Right lobe of liver (tissue), 6 donors: ENCODE results near the gene SVIL. TPM values are rescaled to one million over a fixed set of nuclear protein-coding genes. Genes with fewer than 3 reads are reported as not detected.
A peak's percentile ranks its signal among the peaks of the same experiment; 100 is the strongest.

ENCODE experiments used
- ATAC-seq, 4 donors: fragments of 200-7000 bp; cut with Tn5 transposase; one replicate each; pipeline ENCODE4 v1.9.1; 2020; ENCODE audit warnings: mild to moderate bottlenecking in 4 of 4, moderate library complexity in 4 of 4
- DNase-seq, 3 donors: peaks; one replicate each; pipeline ENCODE4 v3.0.0-alpha.2; 2020
- H3K27ac ChIP-seq, 3 donors: fragments of 200-600 bp; one replicate each; pipeline ENCODE4 v1.8.0; 2022
- H3K27me3 ChIP-seq, 2 donors: fragments of 200-600 bp; one replicate each; pipeline ENCODE4 v1.8.0; 2022
- H3K36me3 ChIP-seq, 4 donors: fragments of 200-600 bp; sonication (generic) in 1 of 4; one replicate each; pipeline versions ENCODE4 v1.5.1 to v1.8.0; 2017 to 2022; ENCODE audit warnings: control low read depth in 1 of 4
- H3K4me1 ChIP-seq, 4 donors: fragments of 200-600 bp; sonication (generic) in 1 of 4; one replicate each; pipeline versions ENCODE4 v1.5.1 to v1.8.0; 2017 to 2022; ENCODE audit warnings: control low read depth in 1 of 4
- H3K4me3 ChIP-seq, 3 donors: fragments of 200-600 bp; one replicate each; pipeline ENCODE4 v1.8.0; 2022
- H3K9me3 ChIP-seq, 4 donors: fragments of 200-600 bp; sonication (generic) in 1 of 4; one replicate each; pipeline versions ENCODE4 v1.5.1 to v1.8.0; 2017 to 2022; ENCODE audit warnings: control low read depth in 1 of 4
- POLR2A ChIP-seq: fragments of 450-650 bp; IDR thresholded peaks from one replicate; pipeline ENCODE4 v1.6.1; 2017; ENCODE audit warnings: antibody characterized with exemption, mild to moderate bottlenecking
- WGBS: methylation state at CpG from one replicate; pipeline ENCODE4 v1.1.6; 2018; ENCODE audit warnings: low coverage, low lambda C conversion rate; ENCODE audit not compliant: insufficient coverage; ENCODE audit errors: missing lambda C conversion rate; 5-methylcytosine and 5-hydroxymethylcytosine counted together
- intact Hi-C, 2 donors: fragments of 100-400 bp; cut with DNase I; formaldehyde crosslinking; loops; one replicate each; pipeline versions ENCODE4 v1.11.2 to v1.14.1; 2022
- total RNA-seq, 6 experiments: library from RNA; depleted of rRNA in 2 of 6; stranded (reverse); fragments of >200 nt in 2 of 6; fragmentation: NEBNext Ultra II Directional in 3 of 6; extraction: Animal tissue kit (Norgen Biotek cat#: 25700) in 3 of 6; gene quantifications; one replicate each; pipeline versions ENCODE4 v1.1.0 to v1.2.4, GENCODE V29; 2016 to 2023
- TF ChIP-seq, protein P1 (sequence below), 4 donors: fragments of 200-600 bp in 3 of 4; fragments of 450-650 bp in 1 of 4; IDR thresholded peaks; one replicate each; pipeline versions ENCODE4 v1.5.1 to v1.8.0; 2016 to 2022; ENCODE audit warnings: antibody characterized with exemption in 4 of 4, mild to moderate bottlenecking in 2 of 4
- donor health status: DM: no; HTN: yes; CAD: no.
- donor health status: DM: no; HTN: no; CAD: no.
- donor health status: DM: no; HTN: no; CAD: no.
- donor health status: DM: no; HTN: yes; CAD: no.
- donor health status: DM: no; HTN: yes; CAD: no.

Gene SVIL
- total RNA-seq, 6 experiments from 2014 or later, result 12.3 to 15.1 (median 13.6) TPM

DNA sequence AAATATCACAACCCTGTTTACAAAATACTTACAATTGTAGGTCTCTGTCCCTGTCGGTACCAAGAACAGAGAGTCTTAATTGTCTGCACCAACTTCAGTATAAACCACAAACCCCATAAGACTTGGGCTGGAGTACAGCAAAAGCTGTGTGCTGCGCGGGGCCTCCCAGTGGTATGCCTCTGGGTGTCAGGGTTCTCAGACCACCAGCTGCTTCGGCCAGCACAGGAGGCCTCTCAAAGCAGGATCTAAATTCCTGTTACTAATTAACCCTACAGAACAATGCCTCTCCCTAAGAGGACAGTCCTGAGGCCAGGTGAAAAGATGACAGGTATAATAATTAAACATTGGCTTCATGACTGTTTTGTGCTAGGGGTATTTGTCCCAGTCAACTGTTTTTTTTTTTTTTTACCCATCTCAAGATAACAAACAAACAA lies 957 bp upstream of the SVIL start:
- ATAC-seq, result peak in 1 of 4 donors; percentile 35
- intact Hi-C loops, result no loop called here
- Histone ChIP-seq H3K36me3 (no peaks in the 10 kb centered on the region), H3K4me3 (no peak overlapping the region), H3K4me1 (no peaks in the 10 kb centered on the region), H3K9me3 (no peaks in the 10 kb centered on the region), H3K27me3 (no peaks in the 10 kb centered on the region), H3K27ac (peak overlapping the region in 2 of 3 donors; percentile 9 to 13)
- 71% methylated on average over 3 of the region's 4 CpGs for WGBS
- no peak for DNase-seq
- TF ChIP-seq POLR2A, result no peak
- TF ChIP-seq, protein P1, sequence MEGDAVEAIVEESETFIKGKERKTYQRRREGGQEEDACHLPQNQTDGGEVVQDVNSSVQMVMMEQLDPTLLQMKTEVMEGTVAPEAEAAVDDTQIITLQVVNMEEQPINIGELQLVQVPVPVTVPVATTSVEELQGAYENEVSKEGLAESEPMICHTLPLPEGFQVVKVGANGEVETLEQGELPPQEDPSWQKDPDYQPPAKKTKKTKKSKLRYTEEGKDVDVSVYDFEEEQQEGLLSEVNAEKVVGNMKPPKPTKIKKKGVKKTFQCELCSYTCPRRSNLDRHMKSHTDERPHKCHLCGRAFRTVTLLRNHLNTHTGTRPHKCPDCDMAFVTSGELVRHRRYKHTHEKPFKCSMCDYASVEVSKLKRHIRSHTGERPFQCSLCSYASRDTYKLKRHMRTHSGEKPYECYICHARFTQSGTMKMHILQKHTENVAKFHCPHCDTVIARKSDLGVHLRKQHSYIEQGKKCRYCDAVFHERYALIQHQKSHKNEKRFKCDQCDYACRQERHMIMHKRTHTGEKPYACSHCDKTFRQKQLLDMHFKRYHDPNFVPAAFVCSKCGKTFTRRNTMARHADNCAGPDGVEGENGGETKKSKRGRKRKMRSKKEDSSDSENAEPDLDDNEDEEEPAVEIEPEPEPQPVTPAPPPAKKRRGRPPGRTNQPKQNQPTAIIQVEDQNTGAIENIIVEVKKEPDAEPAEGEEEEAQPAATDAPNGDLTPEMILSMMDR (IDR thresholded peaks at IDR 0.05), result no peak

DNA sequence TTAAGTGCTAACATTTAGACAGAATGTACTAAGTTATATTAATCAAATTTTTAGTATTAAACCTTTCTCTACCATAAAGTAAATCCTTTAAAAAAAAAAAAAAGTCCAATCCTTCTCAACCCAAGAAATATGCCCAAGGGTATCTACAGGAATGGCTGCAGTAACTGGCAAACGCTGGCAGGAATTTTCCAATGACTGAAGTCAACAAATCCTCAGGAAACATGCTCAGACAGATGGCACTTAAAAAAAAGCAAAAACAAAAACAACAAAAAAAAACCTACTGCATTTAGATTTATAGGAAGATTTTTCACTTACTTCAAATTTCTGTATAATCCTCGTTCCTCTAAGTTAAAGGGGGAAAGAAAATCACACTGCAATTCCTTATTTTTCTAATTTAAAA lies 666 bp downstream of the SVIL start:
- no peak for DNase-seq

DNA sequence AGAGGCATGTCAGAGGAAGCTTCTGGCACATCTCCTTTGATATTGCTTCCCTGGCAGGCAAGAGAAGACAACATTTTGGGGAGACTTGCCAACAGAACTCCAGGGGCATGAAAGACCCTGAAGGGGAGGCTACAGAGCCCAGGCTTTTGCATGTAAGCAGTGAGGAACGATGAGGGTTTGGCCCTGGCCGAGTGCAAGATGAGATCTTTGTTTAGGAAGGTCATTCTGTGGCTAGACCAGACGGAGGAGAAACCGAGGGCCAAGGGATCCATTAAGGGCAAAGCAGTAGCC lies 3.8 kb downstream of the SVIL start:
- 100% methylated on average over 1 of the region's 4 CpGs for WGBS
- DNase-seq (peak in 1 of 3 donors; percentile 39), ATAC-seq (no peak)
- H3K36me3 ChIP-seq, result no peaks in the 10 kb centered on the region
- intact Hi-C loops, result no loop called here
- H3K4me1 ChIP-seq, result peaks cover 0 to 11% (median 0%) of the 10 kb centered on the region in 4 donors
- no peak overlapping the region for H3K27ac ChIP-seq
- no peaks in the 10 kb centered on the region for H3K27me3 ChIP-seq
- no peak for TF ChIP-seq POLR2A
- TF ChIP-seq, protein P1 (IDR thresholded peaks at IDR 0.05), result no peak
- no peak overlapping the region for H3K4me3 ChIP-seq
- no peaks in the 10 kb centered on the region for H3K9me3 ChIP-seq

More for the DNA sequence above, 666 bp downstream of the SVIL start:
- Histone ChIP-seq H3K27me3 (no peaks in the 10 kb centered on the region), H3K4me3 (no peak overlapping the region), H3K9me3 (no peaks in the 10 kb centered on the region), H3K4me1 (no peaks in the 10 kb centered on the region), H3K27ac (no peak overlapping the region), H3K36me3 (no peaks in the 10 kb centered on the region)
- 70% methylated on average over 2 of the region's 2 CpGs for WGBS
- intact Hi-C loops, result no loop called here
- no peak for TF ChIP-seq POLR2A
- TF ChIP-seq, protein P1 (IDR thresholded peaks at IDR 0.05), result no peak
- no peak for ATAC-seq

DNA sequence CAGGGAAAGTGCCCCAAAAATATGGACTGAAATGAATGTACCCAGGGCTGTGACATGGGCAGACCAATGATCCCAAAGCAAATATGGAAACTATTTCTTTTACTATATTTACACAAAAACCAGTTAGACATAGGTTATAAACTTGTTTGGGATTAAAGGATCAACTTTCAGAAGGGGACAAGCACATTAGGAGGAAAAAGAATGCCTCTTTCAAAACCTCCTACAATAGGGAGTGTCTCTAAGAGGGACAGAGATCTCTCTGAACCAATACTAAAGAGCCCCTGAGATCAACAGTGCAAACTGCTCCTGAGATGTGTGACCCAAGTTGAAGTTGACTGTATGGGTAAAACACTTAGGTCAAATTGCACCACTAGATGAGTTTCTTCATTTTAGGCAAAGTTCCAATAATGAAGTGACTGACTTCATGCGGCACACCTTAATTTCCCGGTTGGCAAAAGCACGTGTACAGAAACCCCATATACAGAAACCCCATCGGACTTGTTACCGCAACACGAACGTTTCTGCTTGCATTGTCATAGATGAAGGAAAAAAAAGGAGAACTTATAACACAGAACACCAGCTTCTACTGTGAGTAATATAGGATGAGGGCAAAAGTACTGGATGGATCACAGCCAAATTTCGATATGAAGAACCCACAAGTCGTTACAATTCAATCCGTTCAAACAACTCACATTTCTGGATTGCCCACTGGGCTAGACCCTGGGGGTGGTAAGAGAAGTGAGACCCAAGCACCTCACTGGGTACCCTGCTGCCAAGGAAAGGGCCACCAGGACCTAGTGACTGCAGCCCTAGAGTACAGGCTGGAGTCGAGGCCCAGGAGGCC lies 4.3 kb downstream of the SVIL start:
- Histone ChIP-seq H3K9me3 (no peaks in the 10 kb centered on the region), H3K36me3 (no peaks in the 10 kb centered on the region), H3K4me1 (peaks cover 0 to 11% (median 0%) of the 10 kb centered on the region in 4 donors), H3K27me3 (no peaks in the 10 kb centered on the region), H3K4me3 (no peak overlapping the region), H3K27ac (no peak overlapping the region)
- intact Hi-C loops, result no loop called here
- ATAC-seq (peak in 3 of 4 donors; percentile 14 to 40 (median 17)), DNase-seq (peak in 1 of 3 donors; percentile 20)
- TF ChIP-seq POLR2A, result no peak
- TF ChIP-seq, protein P1 (IDR thresholded peaks at IDR 0.05), result no peak
- WGBS, result 71% methylated on average over 11 of the region's 11 CpGs
